Amygdala (tissue), 56 donors: Measurements from ENCODE around the gene PSMD3.
"Not testable (repeated sequence)": the region's sequence is repeated elsewhere in the genome, so short reads cannot be mapped to it uniquely, and the experiment has no call there.

Experiments
- DNase-seq, 56 donors: peaks; one replicate each; lab custom pipeline; 2025; lab: John Stamatoyannopoulos, UW

The PSMD3 gene

DNA sequence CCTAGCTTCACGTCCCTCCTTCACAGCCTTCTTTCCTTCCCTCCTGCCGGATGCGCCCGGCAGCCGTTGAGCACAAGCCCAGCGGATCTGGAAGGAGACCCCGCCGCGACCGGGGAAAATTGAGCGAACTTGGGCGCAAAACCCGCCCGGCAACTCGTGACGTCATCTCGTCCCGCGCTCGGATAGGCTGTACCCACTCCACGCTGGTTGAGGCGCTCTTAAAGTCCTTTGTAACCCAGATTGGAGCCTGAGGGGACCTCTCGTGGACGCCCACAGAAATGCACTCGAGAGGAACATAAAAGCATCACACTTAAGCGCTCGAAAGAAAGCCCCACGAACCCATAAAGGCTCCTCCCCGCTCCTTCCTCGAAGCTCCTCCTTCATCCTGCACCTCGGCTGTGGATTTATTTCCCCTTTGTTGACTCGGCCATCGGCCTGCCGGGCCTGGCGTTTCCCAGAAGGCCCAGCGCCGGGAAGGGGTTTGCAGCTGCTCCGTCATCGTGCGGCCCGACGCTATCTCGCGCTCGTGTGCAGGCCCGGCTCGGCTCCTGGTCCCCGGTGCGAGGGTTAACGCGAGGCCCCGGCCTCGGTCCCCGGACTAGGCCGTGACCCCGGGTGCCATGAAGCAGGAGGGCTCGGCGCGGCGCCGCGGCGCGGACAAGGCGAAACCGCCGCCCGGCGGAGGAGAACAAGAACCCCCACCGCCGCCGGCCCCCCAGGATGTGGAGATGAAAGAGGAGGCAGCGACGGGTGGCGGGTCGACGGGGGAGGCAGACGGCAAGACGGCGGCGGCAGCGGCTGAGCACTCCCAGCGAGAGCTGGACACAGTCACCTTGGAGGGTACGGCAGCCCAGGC lies at the start of gene PSMD3:
TSS of gene PSMD3 (plus strand) at position 457 of the 856 bp plus-strand sequence. CDS start at position 621, 164 bp downstream.
- DNase-seq = peak; percentile 56 to 100 (median 98)

GRCh38 chr17:39933912-39934311 lies 46.7 kb upstream of the PSMD3 start:
- peak in 2 of 56 donors; percentile 25 for DNase-seq

DNA sequence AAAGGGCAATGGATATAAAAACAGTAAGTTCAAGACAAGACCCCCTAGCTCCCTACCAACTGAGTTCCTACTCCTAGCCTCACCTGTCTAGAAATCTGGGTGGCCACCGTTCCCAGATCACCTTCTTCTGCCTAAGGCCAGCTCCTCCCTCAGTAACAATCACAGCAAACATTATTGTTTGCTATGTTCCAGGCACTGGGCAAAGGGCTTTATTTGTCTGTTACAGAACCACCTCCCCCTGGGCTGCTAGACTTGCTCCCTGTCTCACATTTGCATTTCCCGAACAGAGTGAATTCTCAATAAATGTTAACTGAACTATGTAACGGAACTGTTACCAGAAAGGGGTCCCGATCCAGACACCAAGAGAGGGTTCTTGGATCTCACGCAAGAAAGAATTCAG lies 46.3 kb upstream of the PSMD3 start:
- DNase-seq = no peak

GRCh38 chr17:39935909-39936308 lies 44.7 kb upstream of the PSMD3 start:
- DNase-seq = no peak

GRCh38 chr17:39937447-39937846 lies 43.2 kb upstream of the PSMD3 start:
- no peak for DNase-seq

GRCh38 chr17:39938140-39938869 lies 42.3 kb upstream of the PSMD3 start:
- no peak for DNase-seq

- no peak for DNase-seq
Measured at GRCh38 chr17:39939106-39939505, 41.5 kb upstream of the PSMD3 start.

DNA sequence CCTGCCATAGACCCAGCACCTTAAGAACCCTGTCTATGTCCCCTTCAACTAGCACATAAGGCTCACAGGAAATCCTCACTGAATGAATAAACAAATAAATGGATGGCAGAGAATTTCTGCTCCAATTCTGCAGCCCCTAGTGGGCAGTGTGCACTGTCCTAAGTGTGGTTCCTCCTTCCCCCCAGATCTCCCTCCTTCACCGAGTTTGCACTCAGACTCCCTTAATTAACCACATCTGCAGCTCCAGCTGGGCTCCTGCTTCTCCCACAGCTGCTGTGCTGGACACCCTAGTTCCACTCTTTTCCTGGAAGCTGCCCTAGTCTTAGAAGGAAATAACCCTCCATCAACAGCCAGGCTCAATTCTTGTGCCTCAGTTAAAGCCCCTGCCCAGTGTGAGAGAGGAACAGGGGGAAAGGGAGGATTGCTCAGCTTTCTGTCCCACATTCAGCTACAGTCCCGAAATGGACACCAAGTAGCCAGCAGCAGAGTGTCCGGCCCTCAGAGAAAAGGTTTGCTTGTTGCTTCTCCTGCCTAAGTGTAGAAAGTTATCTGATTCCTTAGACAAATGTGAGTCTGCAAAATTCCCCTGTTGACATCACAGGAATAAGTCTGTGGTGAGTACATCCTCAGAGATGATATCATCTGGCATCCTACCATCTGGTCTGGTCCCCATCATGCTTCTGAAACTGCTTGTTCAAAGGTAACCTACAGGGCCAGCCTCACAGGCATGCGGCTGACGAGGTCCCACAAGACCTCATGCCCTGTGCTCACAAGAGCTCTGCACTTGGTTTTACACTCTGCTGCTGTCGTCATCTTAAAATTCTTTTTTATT lies 40.8 kb upstream of the PSMD3 start:
- no peak for DNase-seq

GRCh38 chr17:39943702-39944392 lies 36.8 kb upstream of the PSMD3 start:
- no peak for DNase-seq

DNA sequence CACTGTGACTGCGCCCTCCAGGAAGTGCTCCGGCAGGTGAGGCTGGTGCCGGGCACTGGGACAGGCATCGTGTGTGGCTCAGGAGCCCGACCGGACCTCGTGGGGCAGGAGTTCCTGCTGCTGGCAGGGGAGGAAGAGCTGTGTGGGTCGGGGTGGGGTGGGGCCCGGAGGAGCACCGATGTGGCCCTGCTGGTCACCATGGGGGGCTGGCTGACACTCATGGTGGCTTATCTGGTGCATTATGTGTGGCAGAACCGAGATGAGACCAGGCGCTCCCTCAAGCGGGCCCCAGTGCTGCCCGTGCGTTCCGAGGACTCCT lies 36.3 kb upstream of the PSMD3 start:
- no peak for DNase-seq

DNA sequence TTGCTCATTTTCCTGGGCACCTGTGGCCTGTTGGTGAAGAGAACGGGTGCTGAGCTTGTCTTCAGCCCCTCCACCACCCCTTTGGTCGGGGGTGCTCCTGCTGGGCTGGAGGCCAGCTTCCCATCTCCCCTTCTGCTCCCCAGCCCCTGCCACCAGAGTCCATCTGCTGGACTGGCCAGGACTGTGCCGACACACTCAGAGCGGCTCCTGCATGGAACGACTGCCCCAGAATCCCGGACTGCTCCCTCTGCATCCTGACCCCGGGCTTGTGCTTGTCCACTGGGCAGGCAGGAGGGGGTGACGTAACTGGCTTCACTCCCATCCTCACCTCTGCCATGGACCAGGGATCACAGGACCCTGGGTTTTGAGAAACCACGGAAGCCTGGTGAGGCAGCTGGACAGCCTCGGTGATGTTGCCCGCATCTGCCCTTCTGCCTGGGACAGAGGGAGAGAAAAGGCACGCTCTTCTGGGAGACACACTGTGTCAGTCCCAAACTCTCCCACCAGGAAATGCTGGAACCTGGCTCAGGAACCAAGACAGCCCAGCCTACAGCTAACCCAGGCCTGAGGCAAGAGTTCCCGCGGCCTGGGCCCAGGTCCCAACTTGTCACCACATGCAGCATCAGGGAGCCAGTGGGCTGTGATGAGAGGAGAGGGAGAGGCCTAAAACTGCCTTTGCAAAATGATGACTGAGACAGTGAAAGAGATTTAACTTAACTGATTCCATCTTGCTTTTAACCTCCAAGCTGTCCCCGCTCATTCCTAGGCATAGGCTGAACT lies 33.9 kb upstream of the PSMD3 start:
- DNase-seq = no peak

- DNase-seq = not testable (repeated sequence)
Measured at GRCh38 chr17:39948489-39948828, 32.1 kb upstream of the PSMD3 start.

- no peak for DNase-seq
Measured at GRCh38 chr17:39949028-39949427, 31.6 kb upstream of the PSMD3 start.

GRCh38 chr17:39950871-39951348 lies 29.7 kb upstream of the PSMD3 start:
- no peak for DNase-seq

DNA sequence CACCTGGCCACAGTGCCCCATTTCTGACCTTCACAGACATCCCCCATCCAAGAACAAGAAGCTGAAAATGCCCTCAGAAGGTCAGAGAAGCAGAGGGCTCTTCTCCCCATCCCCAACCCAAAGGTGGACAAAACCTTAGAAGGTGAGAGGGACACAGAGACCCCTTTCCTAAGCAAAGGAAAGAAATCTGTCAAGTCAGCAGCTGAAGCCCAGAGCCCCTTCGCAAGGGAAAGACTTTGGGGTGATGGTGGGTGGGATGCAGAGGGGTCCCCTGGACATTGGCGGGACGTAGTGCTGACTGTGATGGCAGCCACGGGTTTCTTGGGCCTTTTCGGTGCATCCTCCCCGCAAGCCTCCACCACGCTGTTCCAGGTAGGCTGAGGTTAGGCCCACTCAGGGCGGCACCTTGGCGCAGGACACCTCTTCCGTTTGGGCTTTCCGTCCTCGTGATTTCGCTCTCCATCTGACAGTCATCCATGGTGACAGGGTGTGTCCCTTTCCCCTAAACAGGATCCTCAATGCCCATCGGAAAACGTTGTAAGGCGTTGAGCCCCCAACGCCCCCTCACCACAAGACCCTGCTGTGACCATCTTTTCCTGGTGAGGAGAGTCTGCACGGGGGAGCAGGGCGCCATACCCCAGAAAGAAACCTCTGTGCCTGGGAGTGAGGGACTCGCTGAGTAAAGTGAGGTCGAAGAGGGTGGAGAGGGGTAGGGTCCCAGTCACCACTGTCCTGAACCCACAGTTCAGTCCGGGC lies 28.5 kb upstream of the PSMD3 start:
- no peak for DNase-seq

DNA sequence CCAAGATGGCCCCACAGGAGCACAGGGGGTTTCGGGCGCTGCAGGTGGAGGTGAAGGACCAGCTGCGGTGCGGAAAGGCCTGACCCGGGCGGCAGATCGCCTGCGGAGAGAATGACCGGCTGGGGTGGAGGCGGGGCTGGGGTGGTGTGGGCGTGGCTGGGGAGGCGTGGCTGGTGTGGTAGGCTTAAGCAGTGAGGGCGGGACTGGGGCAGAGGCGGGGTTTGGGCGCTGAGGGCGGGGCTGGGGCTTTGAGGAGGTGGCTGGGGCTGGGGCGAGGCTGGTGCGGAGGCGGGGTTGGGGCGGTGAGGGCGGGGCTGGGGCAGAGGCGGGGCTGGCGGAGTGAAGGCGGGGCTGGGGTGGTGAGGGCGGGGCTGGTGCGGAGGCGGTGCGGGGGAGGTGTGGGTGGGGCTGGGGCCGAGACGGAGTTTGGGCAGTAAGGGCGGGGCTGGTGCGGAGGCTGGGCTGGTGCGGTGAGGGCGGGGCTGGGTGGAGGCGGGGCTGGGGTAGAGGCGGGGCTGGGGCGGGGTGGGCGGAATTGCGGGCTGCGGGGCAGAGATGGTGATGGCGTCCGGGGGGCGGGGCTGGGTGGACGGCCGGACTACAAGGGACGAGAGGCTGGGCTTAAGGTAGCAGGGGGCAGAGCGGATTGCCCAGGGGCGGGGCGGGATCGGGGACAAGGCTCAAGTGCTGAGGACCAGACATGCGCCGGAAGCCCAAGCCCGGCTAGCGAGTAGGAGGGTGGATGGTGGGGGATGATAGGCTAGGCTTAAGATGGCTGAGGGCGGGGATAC lies 27.7 kb upstream of the PSMD3 start:
- peak in 55 of 56 donors; percentile 68 to 100 (median 97) for DNase-seq

DNA sequence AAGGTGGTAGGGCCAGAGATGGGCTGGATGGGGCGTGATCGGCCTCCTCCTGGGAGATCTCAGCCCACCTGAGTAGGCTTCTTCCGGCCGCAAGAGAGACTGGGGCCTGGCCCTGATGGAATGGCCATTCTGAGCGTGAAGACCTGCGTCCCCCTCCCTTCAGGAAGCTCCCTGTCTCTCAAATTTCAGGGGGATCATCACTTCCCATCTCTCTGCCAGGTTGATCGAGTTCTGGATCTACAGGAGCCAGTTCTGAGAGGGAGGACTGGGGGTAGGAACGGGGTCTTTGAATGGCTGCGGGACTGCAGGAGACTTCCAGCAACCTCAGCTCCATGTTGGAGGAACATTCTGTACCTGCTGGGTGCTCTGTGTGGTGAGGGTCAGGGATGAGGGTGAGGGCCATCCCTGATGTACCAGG lies 27.1 kb upstream of the PSMD3 start:
- no peak for DNase-seq

DNA sequence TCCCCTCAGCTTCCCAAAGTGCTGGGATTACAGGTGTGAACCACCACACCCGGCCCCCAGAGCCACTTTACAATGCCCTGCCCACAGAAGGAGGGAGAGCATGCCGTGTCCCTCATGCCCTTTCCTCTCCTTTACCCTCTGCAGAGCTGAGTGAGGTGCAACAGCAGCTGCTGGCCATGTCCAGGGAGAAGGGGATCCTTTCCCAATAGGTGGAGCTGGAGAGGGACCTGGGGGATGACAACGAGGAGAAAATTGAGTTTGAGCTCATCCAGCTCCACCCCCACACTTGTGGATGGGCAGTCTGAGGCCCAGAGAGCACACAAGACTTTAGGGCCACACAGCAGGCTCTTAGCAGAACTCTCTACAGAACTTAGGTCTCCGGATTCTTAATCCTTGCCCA lies 25.7 kb upstream of the PSMD3 start:
- DNase-seq = no peak
